NCI-H510A treated with DMSO at 0.1 percent for 48 hours (cell line): ENCODE measurements around the gene PHLPP1.

Experiments used
- DNase-seq: peaks from one replicate; lab custom pipeline; 2025; lab: John Stamatoyannopoulos, UW

PHLPP1 gene

GRCh38 chr18:62772860-62773584 lies 57.7 kb downstream of the PHLPP1 start:
- DNase-seq: no peak

DNA sequence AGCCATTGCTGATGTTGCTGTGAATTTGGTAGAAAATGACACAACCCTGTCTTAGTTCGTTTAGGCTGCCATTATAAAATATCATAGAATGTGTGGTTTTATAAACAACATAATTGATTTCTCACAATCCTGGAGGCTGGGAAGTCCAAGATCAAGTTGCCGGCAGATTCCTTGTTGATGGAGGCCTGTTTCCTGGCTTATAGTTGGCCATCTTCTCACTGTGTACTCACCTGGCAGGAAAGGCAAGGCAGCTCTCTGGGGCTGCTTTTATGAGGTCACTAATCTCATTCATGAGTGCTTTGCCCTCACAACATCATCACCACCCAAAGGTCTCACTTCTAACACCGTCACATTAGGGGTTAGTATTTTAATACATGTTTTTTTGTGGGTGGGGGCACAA lies 58.4 kb downstream of the PHLPP1 start:
- no peak for DNase-seq

DNA sequence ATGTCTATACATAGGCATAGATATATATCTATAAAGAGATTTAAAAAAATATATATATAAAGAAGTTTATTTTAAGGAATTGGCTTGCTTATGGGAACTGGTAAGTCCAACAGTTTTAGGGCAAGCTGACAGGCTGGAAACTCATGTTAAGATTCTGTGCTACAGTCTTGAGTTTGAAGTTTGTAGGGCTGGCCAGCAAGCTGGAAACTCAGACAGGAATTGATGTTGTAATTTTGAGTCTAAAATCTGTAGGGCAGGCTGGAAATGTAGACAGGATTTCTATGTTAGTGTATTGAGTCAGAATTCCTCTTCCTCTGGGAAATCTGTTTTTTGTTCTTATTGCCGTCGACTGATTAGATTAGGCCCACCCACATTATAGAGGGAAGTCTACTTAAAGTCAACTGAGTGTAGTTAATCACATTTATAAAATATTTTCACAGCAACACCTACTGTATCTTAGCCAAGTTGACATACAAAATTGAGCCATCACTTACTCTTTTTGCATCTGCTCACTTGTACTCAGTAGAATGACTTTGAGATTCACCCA lies 60.8 kb downstream of the PHLPP1 start:
- no peak for DNase-seq

DNA sequence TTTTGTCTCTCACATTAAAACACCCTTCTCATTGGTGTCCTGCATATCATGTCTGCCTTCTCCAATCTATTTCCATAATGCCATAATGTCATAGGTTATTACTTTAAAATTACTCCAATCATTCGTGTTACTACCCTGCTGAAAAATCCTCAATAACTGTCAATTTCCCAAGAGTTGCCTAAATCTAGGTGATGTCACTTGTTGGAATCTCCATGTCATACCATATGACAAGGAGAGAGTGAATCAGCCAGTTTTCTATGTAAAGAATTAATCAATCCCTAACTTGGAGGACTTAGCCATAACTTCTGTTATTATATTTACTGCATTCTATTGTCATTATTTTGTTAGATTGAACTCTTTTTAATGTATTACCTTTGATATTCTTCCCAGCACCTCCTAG lies 62.5 kb downstream of the PHLPP1 start:
- DNase-seq: no peak

DNA sequence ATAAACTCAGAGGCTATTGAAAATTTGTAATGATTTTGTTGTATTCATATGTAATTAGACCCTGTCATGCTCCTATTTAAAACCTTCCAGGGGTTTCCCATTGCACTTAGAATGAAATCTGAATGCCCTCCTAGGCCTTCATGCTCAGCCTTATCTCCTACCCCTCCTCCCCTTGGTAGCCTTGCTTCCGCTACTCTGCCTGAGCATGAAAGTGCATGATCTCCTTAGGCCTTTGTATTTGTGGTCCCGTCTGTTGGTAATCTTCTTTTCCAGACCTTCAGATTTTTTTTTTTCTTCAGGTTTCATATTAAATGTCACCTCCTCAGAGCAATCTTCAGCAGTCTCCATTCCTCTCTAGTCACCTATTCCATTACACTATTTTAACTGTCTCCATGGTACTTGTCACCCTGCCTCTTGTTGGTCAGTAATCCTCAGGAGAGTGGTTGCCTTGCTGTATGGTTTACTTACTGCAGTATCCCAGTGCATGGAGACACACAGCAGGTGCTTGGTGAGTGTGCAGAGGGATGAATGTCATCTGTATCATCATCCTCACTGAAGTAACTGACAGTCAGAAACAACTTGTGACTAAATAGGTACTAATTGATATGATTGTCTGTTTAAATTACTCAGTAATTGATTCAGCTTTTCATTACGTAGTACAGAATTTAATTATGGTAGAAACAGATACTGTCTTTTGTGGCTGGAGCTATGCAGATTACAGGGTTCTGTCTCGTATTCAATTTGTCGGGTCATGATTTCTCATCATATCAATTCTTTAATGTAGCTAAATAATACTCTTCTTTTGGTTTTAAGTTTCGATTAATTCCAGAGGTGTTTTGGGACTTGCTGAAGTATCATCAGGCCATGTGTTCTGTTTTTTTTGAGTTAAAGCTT lies 63.9 kb downstream of the PHLPP1 start:
- peak; percentile 45 for DNase-seq

GRCh38 chr18:62781262-62781661 lies 65.9 kb downstream of the PHLPP1 start:
- peak; percentile 36 for DNase-seq

DNA sequence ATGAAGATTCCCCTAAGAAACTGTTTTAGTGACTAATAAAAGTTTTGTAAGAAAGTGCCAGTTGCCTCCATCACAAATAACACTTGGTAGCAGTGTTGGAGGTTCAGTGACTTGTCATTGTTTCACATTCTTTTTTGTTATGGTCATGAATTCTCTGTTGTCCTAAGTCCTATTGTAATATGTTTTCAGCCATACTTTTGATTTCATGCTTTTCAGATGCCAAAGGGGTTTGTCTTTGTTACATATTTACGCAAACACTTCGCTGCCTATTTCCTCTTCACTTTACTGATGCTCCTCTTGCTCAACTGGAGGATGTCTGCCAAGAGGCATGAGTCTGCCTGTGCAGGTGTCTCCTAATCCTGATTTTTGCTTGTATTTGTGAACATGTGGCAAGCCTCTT lies 66.6 kb downstream of the PHLPP1 start:
- peak; percentile 59 for DNase-seq

- DNase-seq: no peak
Observed at GRCh38 chr18:62784338-62784965, 69.1 kb downstream of the PHLPP1 start.

- DNase-seq: no peak
Observed at GRCh38 chr18:62784966-62785413, 69.6 kb downstream of the PHLPP1 start.

- no peak for DNase-seq
Observed at GRCh38 chr18:62786689-62787088, 71.3 kb downstream of the PHLPP1 start.

DNA sequence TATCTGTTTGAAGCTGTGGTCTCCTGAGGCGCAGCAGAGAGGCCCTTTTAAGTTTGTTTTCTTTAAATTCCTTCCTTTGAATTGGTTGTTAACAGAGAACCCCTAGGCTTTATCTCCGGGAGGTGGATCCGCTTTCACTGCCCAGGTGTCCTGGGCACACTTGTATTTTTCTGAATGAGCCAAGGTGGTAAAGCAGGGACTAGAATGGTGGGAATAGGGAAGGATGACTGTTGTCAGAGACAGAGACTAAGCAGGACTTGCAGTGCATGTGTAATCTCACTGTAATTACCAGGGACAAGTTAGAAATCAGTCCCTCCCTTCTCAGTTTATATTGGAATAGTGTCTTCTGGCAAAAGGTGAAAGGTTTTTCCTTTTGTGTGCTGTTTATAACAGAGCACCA lies 72.8 kb downstream of the PHLPP1 start:
- peak; percentile 69 for DNase-seq

GRCh38 chr18:62788876-62789275 lies 73.5 kb downstream of the PHLPP1 start:
- DNase-seq: peak; percentile 81

DNA sequence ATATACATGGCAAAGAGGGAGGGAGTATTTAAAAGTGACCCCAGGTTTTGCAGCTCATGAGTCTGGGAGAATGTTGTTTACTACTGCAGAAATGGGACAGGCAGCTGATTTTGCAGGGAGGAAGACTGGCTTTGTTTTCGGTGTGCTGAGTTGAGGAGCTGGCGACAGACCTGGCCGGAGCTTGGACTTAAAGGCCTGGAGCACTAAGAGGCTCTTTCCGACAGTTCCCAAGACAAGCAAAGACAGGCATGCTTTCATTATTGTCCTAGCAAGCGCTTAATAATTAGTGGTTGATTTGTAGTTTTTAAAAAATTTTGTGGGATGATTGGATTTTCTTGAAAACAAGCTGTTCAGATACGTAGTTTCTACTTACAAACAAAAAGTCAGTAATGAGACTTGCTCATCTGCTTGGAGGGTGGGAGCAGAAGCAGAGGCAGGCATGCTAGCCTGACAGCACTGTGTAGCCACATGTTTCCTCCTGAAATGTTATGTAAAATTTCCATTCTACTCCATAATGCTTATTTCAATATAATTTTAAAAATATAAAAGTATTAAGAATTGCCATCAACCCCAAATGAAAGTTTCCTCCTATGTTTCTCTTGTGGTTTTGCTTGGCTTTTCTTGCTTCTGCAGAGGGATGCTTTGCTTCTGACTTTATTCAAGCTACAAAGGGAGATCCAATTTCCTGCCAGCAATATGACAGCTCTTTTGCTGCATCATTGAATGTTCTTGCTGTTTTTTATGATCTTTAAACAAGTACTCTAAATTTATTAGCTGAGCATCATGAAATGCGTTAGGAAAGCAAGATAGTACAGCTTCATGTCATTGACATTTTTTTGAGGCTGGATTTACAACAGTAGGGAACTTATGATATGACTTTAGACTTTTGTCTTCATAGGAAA lies 75.8 kb downstream of the PHLPP1 start:
- peak; percentile 56 for DNase-seq

DNA sequence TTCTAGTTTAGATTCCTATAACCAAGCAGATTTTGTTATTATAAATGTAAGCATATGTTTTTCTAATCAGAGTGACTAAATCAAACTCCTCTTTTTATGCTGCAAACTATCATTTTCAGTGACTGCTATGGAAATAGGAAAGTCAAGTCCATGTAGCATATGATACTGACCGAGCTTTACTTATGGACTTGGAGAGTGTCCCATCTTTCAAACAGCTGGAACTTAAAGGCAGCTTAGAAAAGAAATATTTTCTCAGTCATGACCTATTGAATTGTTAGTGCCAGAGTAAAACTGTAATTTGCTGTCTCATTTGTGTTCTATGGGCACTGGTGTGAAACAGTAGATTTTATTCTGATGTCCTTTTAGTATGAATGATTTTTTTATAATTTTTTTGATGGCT lies 76.7 kb downstream of the PHLPP1 start:
- DNase-seq: no peak

DNA sequence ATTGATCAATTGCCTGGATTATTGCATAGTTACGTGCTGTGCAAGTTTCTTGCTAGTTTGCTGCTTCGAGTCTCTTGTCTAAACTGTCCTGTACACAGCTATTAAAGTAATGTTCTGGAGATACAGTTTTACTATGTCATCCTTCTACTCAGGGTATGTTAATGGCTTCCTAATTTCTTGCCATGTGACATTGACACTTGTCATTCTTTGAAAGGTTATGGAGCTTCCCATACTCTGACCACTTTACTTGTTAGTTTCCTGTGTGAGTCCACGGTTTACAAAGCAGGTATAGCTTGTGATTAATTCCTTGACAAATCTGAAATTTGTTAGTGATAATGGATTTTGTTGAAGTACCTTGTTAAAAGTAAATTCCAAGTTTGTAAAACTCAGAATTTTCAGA lies 80.5 kb downstream of the PHLPP1 start:
- DNase-seq: no peak

GRCh38 chr18:62796216-62796621 lies 80.9 kb downstream of the PHLPP1 start:
- DNase-seq: no peak

- DNase-seq: no peak
Observed at GRCh38 chr18:62797329-62797728, 82.0 kb downstream of the PHLPP1 start.

DNA sequence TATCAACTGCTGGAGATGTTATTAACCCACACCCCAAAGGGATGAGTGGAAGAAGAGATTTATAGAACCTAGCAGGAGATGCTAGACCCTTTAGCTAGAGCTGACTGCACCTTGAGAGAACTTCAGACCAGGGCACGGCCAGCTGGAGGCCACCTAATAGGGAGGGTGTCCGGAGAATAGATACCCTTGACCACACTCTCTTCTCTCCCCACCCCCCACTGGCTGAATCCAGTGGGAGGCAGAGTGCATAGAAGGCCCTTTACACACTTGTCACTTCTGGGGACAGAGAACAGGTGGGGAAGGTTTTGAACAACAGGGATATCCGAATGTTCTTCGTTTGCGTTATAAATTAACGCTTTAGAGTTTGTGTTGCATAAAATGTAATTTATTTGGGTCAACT lies 84.6 kb downstream of the PHLPP1 start:
- peak; percentile 28 for DNase-seq

- DNase-seq: no peak
Observed at GRCh38 chr18:62802523-62802922, 87.2 kb downstream of the PHLPP1 start.

DNA sequence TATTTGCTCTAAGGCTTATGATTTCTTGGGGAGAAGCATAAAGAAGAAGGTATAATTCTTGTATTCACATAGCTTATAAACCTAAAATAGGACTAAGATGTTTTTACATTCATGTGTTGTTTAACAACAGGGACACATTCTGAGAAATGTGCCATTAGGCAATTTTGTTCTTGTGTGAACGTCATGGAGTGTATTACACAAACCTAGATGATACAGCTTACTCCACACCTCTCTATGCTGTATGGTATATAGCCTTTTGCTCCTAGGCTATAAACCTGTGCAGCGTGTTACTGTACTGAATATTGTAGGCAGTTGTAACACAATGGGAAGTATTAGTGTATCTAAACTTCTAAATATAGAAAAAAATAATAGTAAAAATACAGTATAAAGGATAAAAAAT lies 92.1 kb downstream of the PHLPP1 start:
- DNase-seq: no peak

DNA sequence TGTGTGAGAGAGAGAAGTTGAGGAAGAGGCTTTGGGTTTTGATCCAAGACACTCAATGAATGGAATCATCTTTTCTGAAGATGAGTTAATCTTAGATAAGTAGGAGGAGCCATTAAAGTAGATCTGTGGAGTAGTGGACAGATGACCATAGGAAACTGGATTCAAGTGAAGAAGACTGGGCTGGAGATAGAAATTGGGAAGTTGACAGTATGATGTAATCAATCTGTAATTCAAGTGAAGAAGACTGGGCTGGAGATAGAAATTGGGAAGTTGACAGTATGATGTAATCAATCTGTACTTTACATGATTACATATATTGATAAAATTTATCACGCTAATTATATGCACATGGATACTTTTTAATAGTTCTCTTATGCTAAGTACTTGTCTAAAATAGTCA lies 92.8 kb downstream of the PHLPP1 start:
- DNase-seq: no peak
